GM23248 (cell line): Measurements from ENCODE around the gene UFSP2. TPM values are rescaled to one million over a fixed set of nuclear protein-coding genes. Genes with fewer than 3 reads are reported as not detected.
A peak's percentile ranks its signal among the peaks of the same experiment; 100 is the strongest.

ENCODE experiments used
- DNase-seq: peaks from one replicate; pipeline ENCODE4 v3.0.0-alpha.2; 2015
- H2AFZ ChIP-seq: fragments of 200-600 bp; sonication (generic); 2 replicates; pipeline ENCODE4 v1.6.1; 2016; ENCODE audit warnings: antibody characterized with exemption
- H3F3A ChIP-seq: fragments of 200-600 bp; sonication (generic); 2 replicates; pipeline ENCODE4 v1.6.1; 2016; ENCODE audit warnings: mild to moderate bottlenecking, antibody characterized with exemption, mixed run types; ENCODE audit not compliant: insufficient read depth
- H3K27ac ChIP-seq: fragments of 200-600 bp; sonication (generic); 2 replicates; pipeline ENCODE4 v1.5.1; 2016; ENCODE audit warnings: mild to moderate bottlenecking
- H3K27me3 ChIP-seq: fragments of 200-600 bp; sonication (generic); replicated peaks from 2 replicates; pipeline ENCODE4 v1.6.1; 2016; ENCODE audit warnings: mild to moderate bottlenecking; ENCODE audit not compliant: insufficient read depth
- H3K36me3 ChIP-seq: fragments of 200-600 bp; sonication (generic); 2 replicates; pipeline ENCODE4 v1.6.1; 2016; ENCODE audit warnings: low read depth, mild to moderate bottlenecking
- H3K4me1 ChIP-seq: fragments of 200-600 bp; sonication (generic); 2 replicates; pipeline ENCODE4 v1.6.1; 2016; ENCODE audit warnings: mild to moderate bottlenecking; ENCODE audit not compliant: insufficient read depth
- H3K4me2 ChIP-seq: fragments of 200-600 bp; sonication (generic); one replicate; pipeline ENCODE4 v1.6.1; 2016; ENCODE audit warnings: mild to moderate bottlenecking; ENCODE audit not compliant: unreplicated experiment
- H3K4me3 ChIP-seq: fragments of 200-600 bp; sonication (generic); 2 replicates; pipeline ENCODE4 v1.5.1; 2016; ENCODE audit warnings: mild to moderate bottlenecking
- H3K79me2 ChIP-seq: fragments of 200-600 bp; sonication (generic); 2 replicates; pipeline ENCODE4 v1.6.1; 2016; ENCODE audit warnings: mild to moderate bottlenecking; ENCODE audit not compliant: insufficient read depth
- H3K9ac ChIP-seq: fragments of 200-600 bp; sonication (generic); 2 replicates; pipeline ENCODE4 v1.6.1; 2016; ENCODE audit warnings: mild to moderate bottlenecking
- H3K9me2 ChIP-seq: fragments of 200-600 bp; sonication (generic); 2 replicates; pipeline ENCODE4 v1.6.1; 2016; ENCODE audit warnings: mixed run types, mild to moderate bottlenecking, moderate library complexity; ENCODE audit not compliant: insufficient read depth
- H3K9me3 ChIP-seq: fragments of 200-600 bp; sonication (generic); one replicate; pipeline ENCODE4 v1.6.1; 2017; ENCODE audit warnings: low read depth
- H4K20me1 ChIP-seq: fragments of 200-600 bp; sonication (generic); 2 replicates; pipeline ENCODE4 v1.6.0; 2016; ENCODE audit not compliant: insufficient read depth
- EZH2 ChIP-seq: fragments of 200-600 bp; sonication (generic); IDR thresholded peaks from 2 replicates; pipeline ENCODE4 v1.6.1; 2018; ENCODE audit warnings: antibody characterized with exemption, mild to moderate bottlenecking; ENCODE audit not compliant: insufficient read depth, poor library complexity, severe bottlenecking
- EZH2phosphoT487 ChIP-seq: fragments of 200-600 bp; sonication (generic); IDR thresholded peaks from 2 replicates; pipeline ENCODE4 v1.6.1; 2018; ENCODE audit warnings: antibody characterized with exemption, moderate library complexity, mild to moderate bottlenecking, low read depth; ENCODE audit not compliant: insufficient read depth
- WGBS, 2 experiments: methylation state at CpG; one replicate each; pipeline ENCODE4 v1.1.6; 2015 to 2017; ENCODE audit warnings: low lambda C conversion rate in 2 of 2, low coverage in 1 of 2; ENCODE audit errors: missing lambda C conversion rate in 2 of 2; 5-methylcytosine and 5-hydroxymethylcytosine counted together
- in situ Hi-C: fragments of 300-500 bp; cut with MboI; formaldehyde crosslinking; loops from 2 replicates; pipeline ENCODE4 v1.15.0; 2020
- polyA plus RNA-seq: library from polyadenylated mRNA; unstranded; fragments of >200 nt; fragmentation: Nextera tagmentation; extraction: Ambion mirVana; gene quantifications from 2 replicates; pipeline ENCODE4 v1.2.1, GENCODE V29; 2016
- total RNA-seq: library from RNA; depleted of rRNA; stranded (reverse); fragments of >200 nt; shearing (Covaris generic); gene quantifications from 2 replicates; pipeline ENCODE4 v1.2.3, GENCODE V29; 2014

Gene UFSP2
- total and polyA plus RNA-seq, 2 experiments from 2014 or later: 25.6 to 26.8 TPM

- H3K4me2 ChIP-seq: no peak overlapping the region
- H3K4me3 ChIP-seq: no peak overlapping the region
- in situ Hi-C loops: no loop called here
- no peak overlapping the region for H2AFZ ChIP-seq
- DNase-seq: no peak
- no peaks in the 10 kb centered on the region for H4K20me1 ChIP-seq
- H3K27ac ChIP-seq: no peak overlapping the region
- H3K9ac ChIP-seq: no peak overlapping the region
- no peaks in the 10 kb centered on the region for H3K27me3 ChIP-seq
- peaks cover 20% of the 10 kb centered on the region for H3F3A ChIP-seq
- no peaks in the 10 kb centered on the region for H3K9me3 ChIP-seq
- peaks cover 24% of the 10 kb centered on the region for H3K4me1 ChIP-seq
- TF ChIP-seq EZH2phosphoT487 (no peak), EZH2 (no peak)
- 61 to 67% methylated on average over 8 of the region's 8 CpGs for WGBS, 2 experiments
- peaks cover 34% of the 10 kb centered on the region; the same call in 1 of the 2 replicates for H3K36me3 ChIP-seq
- no peaks in the 10 kb centered on the region; the same call in 1 of the 2 replicates for H3K79me2 ChIP-seq
- no peaks in the 10 kb centered on the region for H3K9me2 ChIP-seq
These were observed 26.3 kb downstream of the UFSP2 start for GRCh38 chr4:185399466-185399865.

GRCh38 chr4:185398618-185399017 lies 27.1 kb downstream of the UFSP2 start:
- no peaks in the 10 kb centered on the region; the same call in 1 of the 2 replicates for H3K79me2 ChIP-seq
- no peak overlapping the region for H3K9ac ChIP-seq
- no peak overlapping the region for H3K27ac ChIP-seq
- H3K9me3 ChIP-seq: no peaks in the 10 kb centered on the region
- H3F3A ChIP-seq: peaks cover 23% of the 10 kb centered on the region
- peaks cover 33% of the 10 kb centered on the region; the same call in 1 of the 2 replicates for H3K36me3 ChIP-seq
- H3K27me3 ChIP-seq: no peaks in the 10 kb centered on the region
- peak overlapping the region; percentile 90 for H3K4me2 ChIP-seq
- peaks cover 27% of the 10 kb centered on the region for H3K4me1 ChIP-seq
- no peak overlapping the region for H3K4me3 ChIP-seq
- no peaks in the 10 kb centered on the region for H3K9me2 ChIP-seq
- H2AFZ ChIP-seq: no peak overlapping the region
- 6 to 21% methylated on average over 2 of the region's 2 CpGs for WGBS, 2 experiments
- in situ Hi-C loops: no loop called here
- TF ChIP-seq EZH2 (no peak), EZH2phosphoT487 (no peak)
- no peaks in the 10 kb centered on the region for H4K20me1 ChIP-seq
- DNase-seq: no peak

GRCh38 chr4:185396724-185397385 lies 28.9 kb downstream of the UFSP2 start, which contains the start of gene ANKRD37:
ANKRD37 (plus strand) TSS chr4:185396841; CDS start chr4:185396924, 83 bp downstream.
- Histone ChIP-seq H3K27me3 (no peaks in the 10 kb centered on the region), H3K4me3 (peak within 1 kb of the TSS; percentile 93), H3F3A (peaks cover 23% of the 10 kb centered on the region), H3K9ac (peak within 1 kb of the TSS; percentile 84), H3K9me2 (no peaks in the 10 kb centered on the region), H3K9me3 (no peaks in the 10 kb centered on the region), H2AFZ (peak within 1 kb of the TSS; percentile 88), H3K4me1 (peaks cover 27% of the 10 kb centered on the region), H3K36me3 (peaks cover 24% of the 10 kb centered on the region; the same call in 1 of the 2 replicates), H3K27ac (peak within 1 kb of the TSS; percentile 81), H4K20me1 (no peaks in the 10 kb centered on the region), H3K79me2 (no peaks in the 10 kb centered on the region; the same call in 1 of the 2 replicates), H3K4me2 (peak within 1 kb of the TSS; percentile 98)
- no peak for TF ChIP-seq EZH2phosphoT487
- no peak for TF ChIP-seq EZH2
- WGBS, 2 experiments: 1 to 2% methylated on average over 38 of the region's 38 CpGs
- DNase-seq: peak; percentile 71
- in situ Hi-C loops: no loop called here

GRCh38 chr4:185395956-185396723 lies 29.6 kb downstream of the UFSP2 start:
- H3K27me3 ChIP-seq: no peaks in the 10 kb centered on the region
- in situ Hi-C loops: no loop called here
- peaks cover 23% of the 10 kb centered on the region for H3F3A ChIP-seq
- H3K4me2 ChIP-seq: peak overlapping the region; percentile 98
- DNase-seq: peak; percentile 99
- peaks cover 18% of the 10 kb centered on the region; the same call in 1 of the 2 replicates for H3K36me3 ChIP-seq
- no peaks in the 10 kb centered on the region; the same call in 1 of the 2 replicates for H3K79me2 ChIP-seq
- WGBS, 2 experiments: 2% methylated on average over 67 to 80 of the region's 98 CpGs
- peak overlapping the region; percentile 93 for H3K4me3 ChIP-seq
- no peaks in the 10 kb centered on the region for H3K9me2 ChIP-seq
- peak overlapping the region; percentile 88 for H2AFZ ChIP-seq
- no peaks in the 10 kb centered on the region for H3K9me3 ChIP-seq
- H3K27ac ChIP-seq: peak overlapping the region; percentile 81
- peaks cover 27% of the 10 kb centered on the region for H3K4me1 ChIP-seq
- TF ChIP-seq EZH2phosphoT487 (no peak), EZH2 (no peak)
- H4K20me1 ChIP-seq: no peaks in the 10 kb centered on the region
- peak overlapping the region; percentile 84 for H3K9ac ChIP-seq
